ENCODE data around the gene CCDC83.

Gene CCDC83

DNA sequence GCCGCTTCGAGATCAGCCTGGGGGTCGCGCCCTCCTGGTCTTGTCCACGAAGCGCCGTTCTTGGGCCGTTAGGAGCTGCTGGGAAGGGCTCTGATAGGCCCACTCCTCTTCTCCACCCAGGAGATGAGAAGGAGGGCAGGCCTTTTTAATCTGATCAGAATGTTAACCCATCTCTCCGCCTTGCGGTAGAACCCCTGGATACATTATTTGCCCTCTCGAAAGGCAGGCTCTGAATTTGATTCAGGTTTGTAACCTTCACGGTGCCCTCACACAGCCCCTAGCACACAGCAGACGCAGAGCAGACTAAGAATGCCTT is at the start of gene CCDC83:
CCDC83 (plus strand) TSS at position 43 of the 316 bp plus-strand sequence. CDS start 9,741 bp downstream, outside the sequence.
- DNase-seq = no peak

- DNase-seq = no peak
These were observed 49.8 kb upstream of the CCDC83 start for GRCh38 chr11:85805387-85805786.

- DNase-seq = no peak
These were observed 49.2 kb upstream of the CCDC83 start for GRCh38 chr11:85806016-85806415.

- no peak for DNase-seq
These were observed 48.3 kb upstream of the CCDC83 start for GRCh38 chr11:85806876-85807275.

GRCh38 chr11:85809191-85809590 is 46.0 kb upstream of the CCDC83 start:
- peak; percentile 38 for DNase-seq

- peak; percentile 45 for DNase-seq
These were observed 45.3 kb upstream of the CCDC83 start for GRCh38 chr11:85809863-85810262.

DNA sequence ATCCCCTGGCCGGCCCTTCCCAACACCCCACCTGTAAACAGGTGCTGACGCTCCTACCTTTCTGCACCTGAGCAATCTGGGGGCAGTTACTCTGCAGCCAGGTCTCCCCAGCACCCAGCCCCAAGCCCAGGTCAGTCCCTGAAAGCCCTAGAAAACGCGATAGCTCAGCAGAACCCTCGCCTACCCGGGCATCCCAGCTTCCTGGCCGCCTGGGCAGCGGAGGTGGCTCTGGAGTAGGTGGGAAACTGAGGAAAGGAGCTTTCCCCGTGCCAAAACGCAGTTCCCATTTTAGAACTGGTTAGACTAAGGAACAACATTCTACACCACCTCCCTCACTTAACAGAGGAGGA is 44.7 kb upstream of the CCDC83 start:
- no peak for DNase-seq

- peak; percentile 79 for DNase-seq
These were observed 44.1 kb upstream of the CCDC83 start, which contains the start of gene SYTL2 for GRCh38 chr11:85810871-85811611. SYTL2 (minus strand) TSS chr11:85811141; CDS start chr11:85757725, 53,416 bp downstream.

GRCh38 chr11:85811624-85812023 is 43.6 kb upstream of the CCDC83 start:
- no peak for DNase-seq

GRCh38 chr11:85813721-85814120 is 41.5 kb upstream of the CCDC83 start:
- DNase-seq = no peak

GRCh38 chr11:85815186-85815931 is 39.8 kb upstream of the CCDC83 start:
- DNase-seq = no peak

- no peak for DNase-seq
These were observed 35.7 kb upstream of the CCDC83 start for GRCh38 chr11:85819441-85819840.

DNA sequence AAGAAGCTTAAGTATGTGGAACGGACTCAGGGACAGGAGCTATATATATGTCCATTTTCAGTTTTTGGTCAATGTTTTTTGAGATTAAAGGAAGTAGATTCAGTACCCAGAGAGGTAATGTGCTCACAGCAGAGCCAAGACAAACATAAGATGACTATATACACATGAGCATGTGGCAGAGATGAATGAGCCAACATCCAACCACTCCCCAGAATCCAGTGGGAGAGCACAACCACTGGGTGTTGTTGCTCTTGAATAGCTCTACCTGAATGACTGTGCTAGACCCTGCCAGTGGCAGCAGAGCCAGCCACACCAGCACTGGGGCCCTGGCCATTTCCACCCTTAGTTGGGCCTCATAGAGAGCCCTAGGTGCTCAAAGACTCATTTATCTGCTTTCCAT is 33.5 kb upstream of the CCDC83 start:
- no peak for DNase-seq

DNA sequence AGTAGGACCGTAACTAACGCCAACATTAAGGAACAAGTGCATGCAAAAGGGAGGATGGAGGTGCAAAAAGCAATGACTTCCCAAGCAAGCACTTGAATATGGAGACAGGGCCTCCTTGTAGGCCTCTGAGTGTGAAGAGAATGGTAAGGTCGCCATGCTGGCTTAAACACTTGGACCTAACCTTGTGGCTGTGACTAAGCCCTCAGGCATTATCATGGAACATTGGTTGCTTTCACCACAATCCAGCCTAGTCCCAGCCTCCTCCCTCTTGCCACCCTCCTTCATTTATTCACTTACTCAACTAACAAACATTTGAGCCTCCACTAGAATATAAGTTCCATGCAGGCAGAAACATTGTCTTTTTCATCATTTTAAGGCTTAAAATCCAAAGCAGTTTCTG is 32.4 kb upstream of the CCDC83 start:
- DNase-seq = no peak

GRCh38 chr11:85823816-85824215 is 31.4 kb upstream of the CCDC83 start:
- DNase-seq = peak; percentile 37

- no peak for DNase-seq
These were observed 29.6 kb upstream of the CCDC83 start for GRCh38 chr11:85825616-85826015.

- peak; percentile 63 for DNase-seq
These were observed 28.9 kb upstream of the CCDC83 start for GRCh38 chr11:85826116-85826855.

- DNase-seq = no peak
These were observed 27.2 kb upstream of the CCDC83 start for GRCh38 chr11:85827748-85828639.

DNA sequence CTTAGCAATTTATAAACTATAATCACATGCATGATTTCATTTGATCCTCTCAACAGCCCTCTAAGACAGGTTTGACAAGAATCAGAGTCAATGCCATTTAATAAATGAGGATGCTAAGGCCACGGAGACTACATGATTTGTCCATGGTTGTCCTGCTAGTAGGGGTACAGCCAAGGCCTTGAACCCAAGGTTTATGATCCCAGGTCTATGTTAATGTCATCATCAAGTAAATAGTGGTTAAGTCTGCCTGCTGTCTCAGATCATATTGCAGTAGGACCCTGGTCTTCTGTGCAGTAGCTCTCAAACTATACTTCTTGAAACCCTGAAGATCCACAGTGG is 26.6 kb upstream of the CCDC83 start:
- no peak for DNase-seq

DNA sequence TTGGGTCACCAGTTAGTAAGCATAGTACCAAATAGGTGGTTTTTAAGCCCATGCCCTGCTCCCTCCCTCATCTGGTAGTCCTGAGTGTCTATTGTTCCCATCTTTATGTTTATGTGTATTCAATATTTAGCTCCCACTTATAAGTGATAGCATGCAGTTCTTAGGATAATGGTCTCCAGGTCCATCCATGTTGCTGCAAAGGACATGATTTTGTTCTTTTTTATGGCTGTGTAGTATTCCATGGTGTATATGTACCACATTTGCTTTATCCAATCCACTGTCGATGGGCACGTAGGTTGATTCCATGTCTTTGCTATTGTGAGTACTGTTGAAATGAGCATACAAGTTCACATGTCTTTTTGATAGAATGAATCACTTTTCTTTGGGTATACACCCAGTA is 26.0 kb upstream of the CCDC83 start:
- no peak for DNase-seq

GRCh38 chr11:85831050-85831449 is 24.1 kb upstream of the CCDC83 start:
- no peak for DNase-seq

DNA sequence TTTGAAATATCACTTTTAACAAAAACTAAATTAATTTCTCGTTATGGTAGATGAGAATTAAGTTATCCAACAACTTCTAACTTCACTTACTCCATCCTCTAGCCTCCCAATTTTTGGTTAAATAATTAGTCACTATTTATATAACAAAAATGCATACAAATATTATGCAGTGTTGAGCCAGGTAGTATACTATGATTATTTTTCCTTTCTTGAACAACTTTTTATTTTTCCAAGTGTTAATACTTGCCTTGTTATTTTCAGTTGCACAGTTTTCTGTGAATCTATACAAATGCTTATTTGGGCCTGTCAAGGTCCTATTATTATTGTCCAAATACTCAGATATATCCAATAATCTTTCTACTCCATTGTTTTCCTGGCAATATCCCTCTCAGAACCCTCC is 19.9 kb upstream of the CCDC83 start:
- no peak for DNase-seq

GRCh38 chr11:85835729-85836128 is 19.5 kb upstream of the CCDC83 start:
- DNase-seq = no peak
